ENCODE data around the gene IL15.

IL15 gene

DNA sequence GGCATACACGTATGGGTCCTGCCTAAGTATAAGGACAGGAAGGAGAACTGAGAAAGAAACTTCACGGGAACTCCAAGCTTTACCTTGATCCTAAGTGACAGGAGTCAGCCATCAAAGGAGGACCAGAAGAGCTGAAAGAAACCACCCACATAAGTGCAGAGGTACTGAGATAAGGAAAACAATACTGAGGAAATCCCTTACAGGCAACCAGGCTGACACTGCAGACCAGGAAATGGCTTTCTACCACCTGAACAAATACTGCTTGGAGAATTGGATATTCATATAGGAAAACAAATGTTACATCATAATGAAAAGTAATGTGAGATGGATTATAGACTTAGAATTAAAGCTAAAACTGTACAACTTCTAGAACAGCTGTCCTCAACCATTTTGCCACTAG lies 127.0 kb downstream of the IL15 start:
- H3K4me3 ChIP-seq (ENCODE audit: low read depth, low read length): no peak overlapping the region

DNA sequence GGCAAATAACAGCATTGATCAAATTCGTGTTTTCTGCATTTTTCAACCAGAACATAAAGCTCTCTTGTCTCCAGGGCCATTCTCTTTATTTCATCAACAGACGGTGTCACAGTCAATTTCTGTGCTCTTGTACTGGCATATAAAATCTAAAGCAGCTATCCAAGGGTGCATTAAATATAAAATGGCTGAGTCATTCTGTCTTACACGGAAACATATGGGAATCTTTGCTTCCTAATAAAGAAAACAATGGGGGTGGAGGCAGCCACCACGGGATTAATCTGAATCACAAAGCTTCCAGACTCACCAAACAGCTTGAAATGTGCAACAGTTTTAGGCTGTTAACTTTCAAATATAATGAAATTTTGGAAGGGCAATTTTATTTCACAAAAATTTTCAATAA lies 132.6 kb downstream of the IL15 start:
- H3K4me3 ChIP-seq (ENCODE audit: low read depth, low read length): no peak overlapping the region

DNA sequence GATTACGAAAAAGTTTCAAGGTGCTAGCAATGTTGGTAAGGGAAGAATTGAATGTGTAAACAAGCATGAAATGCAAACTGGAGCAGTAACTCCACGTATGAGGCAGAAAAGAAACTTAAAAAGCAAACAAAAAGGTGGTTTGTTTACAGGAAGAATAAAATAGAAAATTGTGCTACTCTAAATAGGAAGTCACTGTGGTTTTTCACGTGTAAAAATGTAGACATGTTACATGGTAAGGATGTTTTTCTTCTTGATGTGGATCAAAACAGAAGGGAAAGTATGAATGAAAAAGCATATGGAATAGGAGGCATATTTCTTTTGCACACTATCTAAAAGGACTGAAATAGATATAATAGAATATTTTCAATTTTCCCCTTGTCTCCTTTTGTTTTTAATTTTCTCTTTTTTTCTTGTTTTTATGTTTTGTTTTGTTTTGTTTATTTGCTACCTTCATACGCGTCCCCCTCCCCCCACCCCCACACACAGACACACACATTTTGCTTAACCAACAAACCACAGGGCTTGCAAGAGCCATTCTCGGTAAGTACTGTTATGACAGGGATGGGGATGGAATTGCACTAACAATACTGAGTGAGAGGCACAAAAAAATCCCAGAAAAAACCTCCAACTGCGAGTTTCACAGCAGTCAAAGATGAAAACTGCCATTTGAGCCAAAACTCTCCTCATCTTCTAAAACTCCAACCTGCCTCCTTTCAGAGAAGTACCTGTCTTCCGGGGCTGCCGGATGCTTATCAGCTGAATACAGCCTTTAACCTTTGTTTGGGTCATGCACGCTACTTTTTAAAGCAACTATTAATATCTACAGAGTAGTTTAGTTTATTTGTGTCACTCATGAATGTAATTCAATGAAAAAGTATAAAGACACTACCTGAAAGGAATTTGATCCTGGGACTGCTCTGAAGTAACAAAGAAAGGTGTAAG lies 135.8 kb downstream of the IL15 start:
- no peak overlapping the region for H3K4me3 ChIP-seq (ENCODE audit: low read depth, low read length)

DNA sequence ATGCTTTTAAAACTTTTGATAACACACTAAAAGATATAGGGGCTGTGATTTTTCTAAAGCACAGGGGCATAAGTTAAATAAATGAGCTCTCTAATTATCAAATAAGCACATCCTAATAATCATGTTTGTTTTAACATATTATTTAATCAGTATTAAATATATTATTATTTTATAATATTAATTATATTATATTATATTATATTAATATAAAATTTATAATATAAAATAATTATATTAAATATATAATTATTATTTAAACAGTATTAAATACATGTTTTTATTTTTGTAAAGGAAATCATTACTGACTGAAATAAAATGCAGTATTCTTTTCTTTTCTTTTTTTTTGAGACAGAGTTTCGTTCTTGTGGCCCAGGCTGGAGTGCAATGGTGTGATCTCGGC lies 136.5 kb downstream of the IL15 start:
- no peak overlapping the region for H3K4me3 ChIP-seq (ENCODE audit: low read depth, low read length)

DNA sequence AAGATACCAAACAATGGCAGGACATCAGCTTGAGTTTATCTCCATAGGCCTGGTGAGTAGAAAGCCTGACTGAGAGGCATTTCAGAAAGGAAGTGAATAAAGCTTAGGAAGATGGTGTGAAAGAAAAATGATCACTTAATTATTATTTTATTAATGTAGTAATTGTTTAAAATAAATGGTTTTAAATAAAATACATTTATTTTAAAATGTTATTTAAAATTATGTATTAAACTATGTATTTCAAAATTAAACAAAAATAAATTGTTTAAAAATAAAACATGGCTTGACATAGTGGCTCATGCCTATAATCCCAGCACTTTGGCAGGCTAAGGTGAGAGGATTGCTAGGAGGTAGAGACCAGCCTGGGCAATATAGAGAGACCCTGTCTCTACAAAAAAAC lies 145.8 kb downstream of the IL15 start:
- no peak overlapping the region for H3K4me3 ChIP-seq (ENCODE audit: low read depth, low read length)
